Parathyroid adenoma (tissue), 2 donors: ENCODE results near the gene MFAP2.
A peak's percentile ranks its signal among the peaks of the same experiment; 100 is the strongest.

Experiments
- H2AFZ ChIP-seq: fragments of 300-600 bp; sonication (generic); one replicate; pipeline ENCODE4 v1.7.0; 2017; ENCODE audit warnings: antibody characterized with exemption, mild to moderate bottlenecking
- H3K27ac ChIP-seq: fragments of 300-600 bp; sonication (generic); one replicate; pipeline ENCODE4 v1.7.0; 2017
- H3K27me3 ChIP-seq: fragments of 300-600 bp; sonication (generic); one replicate; pipeline ENCODE4 v1.7.0; 2017; ENCODE audit warnings: low read length; ENCODE audit not compliant: control insufficient read depth, insufficient read depth
- H3K36me3 ChIP-seq: fragments of 300-600 bp; sonication (generic); one replicate; pipeline ENCODE4 v1.7.0; 2017; ENCODE audit warnings: low read length; ENCODE audit not compliant: control insufficient read depth, insufficient read depth
- H3K4me1 ChIP-seq: fragments of 300-600 bp; sonication (generic); one replicate; pipeline ENCODE4 v1.7.0; 2017; ENCODE audit warnings: control low read depth
- H3K4me2 ChIP-seq: fragments of 300-600 bp; sonication (generic); one replicate; pipeline ENCODE4 v1.7.0; 2017; ENCODE audit warnings: low read length
- H3K4me3 ChIP-seq: fragments of 300-600 bp; sonication (generic); one replicate; pipeline ENCODE4 v1.7.0; 2017; ENCODE audit warnings: low read depth, low read length
- H3K79me2 ChIP-seq: fragments of 300-600 bp; sonication (generic); one replicate; pipeline ENCODE4 v1.7.0; 2017; ENCODE audit warnings: control low read depth
- H3K9ac ChIP-seq: fragments of 300-600 bp; sonication (generic); one replicate; pipeline ENCODE4 v1.7.0; 2017; ENCODE audit warnings: mild to moderate bottlenecking
- H3K9me3 ChIP-seq: fragments of 300-600 bp; sonication (generic); one replicate; pipeline ENCODE4 v1.7.0; 2017; ENCODE audit warnings: low read length; ENCODE audit not compliant: control insufficient read depth
- TF ChIP-seq, protein P1 (sequence below): fragments of 300-600 bp; sonication (generic); IDR thresholded peaks from one replicate; pipeline ENCODE4 v1.7.0; 2017; ENCODE audit warnings: antibody characterized with exemption, mild to moderate bottlenecking
- donor health status: primary hyperparathyroidism.

MFAP2 gene

DNA sequence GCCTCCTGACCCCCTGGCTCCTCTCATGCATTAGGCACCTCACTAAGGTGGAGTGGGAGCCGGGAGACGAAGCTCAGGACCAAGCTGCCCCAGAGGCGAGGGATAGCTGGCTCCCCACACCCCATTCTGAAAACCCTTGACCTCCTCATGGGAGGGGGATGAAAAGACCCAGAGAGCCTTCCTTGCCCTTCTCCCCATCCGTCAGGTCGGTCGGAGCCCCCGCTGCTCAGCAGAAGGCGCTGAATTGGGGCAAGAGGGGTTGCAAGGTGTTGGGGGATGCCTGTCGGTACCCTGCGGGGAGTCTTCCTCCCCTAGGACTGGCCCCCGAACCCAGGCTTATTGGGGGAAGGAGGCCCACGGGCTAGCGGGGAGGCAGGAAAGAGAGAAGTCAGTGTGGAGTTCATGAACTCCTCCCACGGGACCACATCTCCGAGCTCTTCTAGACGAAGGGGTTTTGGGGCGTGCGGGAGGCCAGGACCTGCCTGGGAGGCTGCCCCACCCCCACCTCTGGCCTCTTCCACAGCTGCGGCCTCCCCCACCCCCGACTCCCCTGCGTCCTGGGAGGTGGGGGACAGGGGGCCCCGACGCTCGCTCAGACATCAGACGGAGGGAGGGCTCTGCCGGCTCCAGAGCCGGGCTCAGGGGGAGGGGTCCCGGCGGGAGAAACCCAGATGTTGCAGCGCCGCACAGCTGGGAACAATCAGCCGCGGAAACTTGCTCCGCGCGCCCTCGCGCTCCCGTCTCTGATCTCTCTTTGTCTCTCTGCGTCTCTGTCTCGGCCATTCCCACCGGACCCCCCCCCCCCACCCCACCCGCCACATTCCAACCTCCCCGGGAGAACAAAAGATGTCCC lies 719 bp downstream of the MFAP2 start:
- Histone ChIP-seq H3K79me2 (no peaks in the 10 kb centered on the region), H3K4me2 (peak overlapping the region; percentile 51), H3K9me3 (no peaks in the 10 kb centered on the region), H3K27ac (no peak overlapping the region), H3K27me3 (no peaks in the 10 kb centered on the region), H3K9ac (no peak overlapping the region), H3K36me3 (no peaks in the 10 kb centered on the region), H2AFZ (peak overlapping the region; percentile 46), H3K4me1 (no peaks in the 10 kb centered on the region), H3K4me3 (peak overlapping the region; percentile 17)
- TF ChIP-seq, protein P1, sequence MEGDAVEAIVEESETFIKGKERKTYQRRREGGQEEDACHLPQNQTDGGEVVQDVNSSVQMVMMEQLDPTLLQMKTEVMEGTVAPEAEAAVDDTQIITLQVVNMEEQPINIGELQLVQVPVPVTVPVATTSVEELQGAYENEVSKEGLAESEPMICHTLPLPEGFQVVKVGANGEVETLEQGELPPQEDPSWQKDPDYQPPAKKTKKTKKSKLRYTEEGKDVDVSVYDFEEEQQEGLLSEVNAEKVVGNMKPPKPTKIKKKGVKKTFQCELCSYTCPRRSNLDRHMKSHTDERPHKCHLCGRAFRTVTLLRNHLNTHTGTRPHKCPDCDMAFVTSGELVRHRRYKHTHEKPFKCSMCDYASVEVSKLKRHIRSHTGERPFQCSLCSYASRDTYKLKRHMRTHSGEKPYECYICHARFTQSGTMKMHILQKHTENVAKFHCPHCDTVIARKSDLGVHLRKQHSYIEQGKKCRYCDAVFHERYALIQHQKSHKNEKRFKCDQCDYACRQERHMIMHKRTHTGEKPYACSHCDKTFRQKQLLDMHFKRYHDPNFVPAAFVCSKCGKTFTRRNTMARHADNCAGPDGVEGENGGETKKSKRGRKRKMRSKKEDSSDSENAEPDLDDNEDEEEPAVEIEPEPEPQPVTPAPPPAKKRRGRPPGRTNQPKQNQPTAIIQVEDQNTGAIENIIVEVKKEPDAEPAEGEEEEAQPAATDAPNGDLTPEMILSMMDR = no peak

DNA sequence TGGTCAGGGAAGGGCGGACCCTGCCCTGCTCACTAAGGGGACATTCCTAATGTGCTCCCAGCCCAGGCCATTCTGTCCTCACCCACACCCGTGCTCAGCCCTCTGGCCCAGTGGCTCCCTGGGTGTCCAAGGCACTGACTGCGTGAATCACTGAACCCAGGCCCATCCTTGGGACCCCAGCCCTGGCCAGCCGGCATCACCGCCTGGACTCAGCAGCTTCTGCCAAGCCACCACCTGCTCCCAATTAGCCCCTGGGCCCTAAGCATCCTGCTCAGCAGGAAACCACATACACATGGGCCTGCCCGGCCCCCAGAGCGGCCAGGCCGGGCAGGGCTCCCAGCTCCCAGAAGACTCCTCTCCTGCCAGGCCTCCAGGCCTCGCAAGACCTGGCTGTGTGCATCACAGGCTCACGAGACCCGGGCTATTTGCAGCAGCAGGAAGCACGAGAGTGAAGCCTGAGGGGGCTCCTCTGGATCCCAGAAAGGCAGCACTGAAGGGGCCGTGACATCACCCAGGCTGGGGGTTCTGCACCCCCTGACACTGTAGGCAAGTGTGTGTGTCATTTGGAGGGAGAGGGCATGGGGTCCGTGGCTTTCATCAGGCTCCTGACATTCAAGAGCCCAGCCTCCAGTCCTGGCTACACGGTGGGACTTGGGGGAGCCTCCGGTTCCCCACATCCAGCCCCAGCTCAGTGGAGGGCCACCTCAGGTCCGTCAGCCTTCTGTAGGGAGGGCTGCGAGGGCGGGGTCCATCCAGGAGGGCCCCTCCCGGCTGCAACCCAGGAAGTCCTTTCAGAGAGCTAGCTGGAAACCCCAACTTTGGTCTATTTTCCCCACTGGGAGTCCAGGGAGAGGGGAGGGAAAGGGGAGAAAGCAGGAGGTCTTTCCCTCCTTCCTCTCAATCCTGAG lies 1.6 kb downstream of the MFAP2 start:
- H3K9me3 ChIP-seq = no peaks in the 10 kb centered on the region
- H3K4me2 ChIP-seq = no peak overlapping the region
- no peaks in the 10 kb centered on the region for H3K36me3 ChIP-seq
- no peaks in the 10 kb centered on the region for H3K27me3 ChIP-seq
- no peak overlapping the region for H3K27ac ChIP-seq
- no peak overlapping the region for H2AFZ ChIP-seq
- TF ChIP-seq, protein P1 = no peak
- H3K4me3 ChIP-seq = no peak overlapping the region
- no peak overlapping the region for H3K9ac ChIP-seq
- H3K79me2 ChIP-seq = no peaks in the 10 kb centered on the region
- no peaks in the 10 kb centered on the region for H3K4me1 ChIP-seq

DNA sequence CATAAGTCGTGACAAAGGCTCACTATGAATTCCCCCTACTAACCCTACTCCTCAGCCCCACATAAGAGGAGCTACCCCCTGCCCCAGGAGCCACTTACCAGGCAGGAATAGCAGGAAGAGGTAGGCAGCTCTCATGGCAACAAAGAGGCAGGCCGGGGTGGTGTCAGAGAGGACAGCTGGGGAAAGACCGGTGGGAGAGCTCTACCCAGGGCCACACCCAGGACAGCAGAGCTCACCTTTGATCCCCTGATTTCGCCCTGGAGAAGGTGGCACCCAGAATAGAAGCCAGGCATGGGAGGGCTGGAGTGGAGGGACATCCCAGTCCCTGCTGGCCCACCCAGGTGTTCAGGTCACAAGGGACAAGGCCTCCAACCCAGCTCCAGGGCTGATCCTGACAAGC lies 2.3 kb downstream of the MFAP2 start:
- H3K79me2 ChIP-seq = no peaks in the 10 kb centered on the region
- no peaks in the 10 kb centered on the region for H3K4me1 ChIP-seq
- H3K9ac ChIP-seq = no peak overlapping the region
- TF ChIP-seq, protein P1 = no peak
- H3K27me3 ChIP-seq = no peaks in the 10 kb centered on the region
- no peak overlapping the region for H2AFZ ChIP-seq
- H3K9me3 ChIP-seq = no peaks in the 10 kb centered on the region
- no peaks in the 10 kb centered on the region for H3K36me3 ChIP-seq
- H3K27ac ChIP-seq = no peak overlapping the region
- H3K4me3 ChIP-seq = no peak overlapping the region
- H3K4me2 ChIP-seq = no peak overlapping the region

DNA sequence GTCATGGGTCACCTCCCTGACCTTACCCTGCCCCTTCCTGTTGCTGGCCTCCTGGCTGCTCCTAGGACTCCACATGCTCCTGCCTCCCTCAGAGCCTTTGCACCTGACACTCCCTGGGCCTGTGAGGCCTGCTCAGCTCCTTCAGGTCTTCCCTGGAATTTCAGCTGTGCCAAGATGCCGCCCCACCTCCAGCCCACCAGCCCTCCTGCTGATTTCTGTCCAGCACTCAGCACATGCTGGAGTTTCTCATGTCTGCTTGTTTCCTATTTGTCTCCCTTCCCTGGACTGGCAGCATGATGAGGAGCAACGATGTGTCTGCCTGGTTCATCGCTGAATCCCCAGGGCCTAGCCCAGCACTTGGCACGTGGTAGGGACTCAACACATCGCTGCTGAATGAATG lies 3.0 kb downstream of the MFAP2 start:
- Histone ChIP-seq H3K79me2 (no peaks in the 10 kb centered on the region), H3K27ac (no peak overlapping the region), H3K4me3 (no peak overlapping the region), H2AFZ (no peak overlapping the region), H3K36me3 (no peaks in the 10 kb centered on the region), H3K9me3 (no peaks in the 10 kb centered on the region), H3K4me1 (no peaks in the 10 kb centered on the region), H3K27me3 (no peaks in the 10 kb centered on the region), H3K9ac (no peak overlapping the region), H3K4me2 (no peak overlapping the region)
- TF ChIP-seq, protein P1 = no peak
